IMR-90 (cell line): ENCODE results near the gene PTPRN2. TPM values are rescaled to one million over a fixed set of nuclear protein-coding genes. Genes with fewer than 3 reads are reported as not detected.

Source experiments
- ATAC-seq: fragments of 200-7000 bp; cut with Tn5 transposase; 2 replicates; pipeline ENCODE4 v1.9.1; 2020; ENCODE audit warnings: low read depth, mild to moderate bottlenecking, moderate library complexity
- BruUV-seq: library from RNA; stranded (reverse); fragments of 400-500 nt; replicated peaks from 2 replicates; lab custom pipeline; 2021; lab: Mats Ljungman, UMichigan
- CTCF ChIA-PET: fragments of 300-600 bp; formaldehyde crosslinking; extraction: SDS; loops from one replicate; lab custom pipeline; 2021; ENCODE audit warnings: antibody characterized with exemption; lab: Yijun Ruan, JAX
- POLR2A ChIA-PET: fragments of 300-600 bp; sonication (Branson Sonifier 250); formaldehyde crosslinking; loops from one replicate; lab custom pipeline; 2022; ENCODE audit warnings: antibody characterized with exemption; ENCODE audit not compliant: unreplicated experiment; lab: Charles Lee
- DNase-seq: peaks from one replicate; pipeline ENCODE4 v3.0.0; 2013
- H2AFZ ChIP-seq: replicated peaks from 2 replicates; pipeline ENCODE3; 2013; ENCODE audit warnings: low read length, mild to moderate bottlenecking; ENCODE audit not compliant: poor library complexity
- H2AK5ac ChIP-seq: 2 replicates; pipeline ENCODE4 v1.6.1; 2013; ENCODE audit warnings: low read depth, low read length, inconsistent platforms
- H2AK9ac ChIP-seq: replicated peaks from 2 replicates; pipeline ENCODE3; 2013; ENCODE audit warnings: mild to moderate bottlenecking, low read depth, low read length, moderate library complexity; ENCODE audit not compliant: poor library complexity
- H2BK120ac ChIP-seq: 2 replicates; pipeline ENCODE4 v1.6.1; 2013; ENCODE audit warnings: low read depth, low read length, inconsistent platforms
- H2BK15ac ChIP-seq: 3 replicates; pipeline ENCODE4 v1.6.1; 2013; ENCODE audit warnings: low read depth, low read length, inconsistent platforms
- H2BK20ac ChIP-seq: 2 replicates; pipeline ENCODE4 v1.6.1; 2013; ENCODE audit warnings: low read depth, mild to moderate bottlenecking, inconsistent platforms, low read length, moderate library complexity
- H2BK5ac ChIP-seq: 2 replicates; pipeline ENCODE4 v1.6.1; 2013; ENCODE audit warnings: mild to moderate bottlenecking, low read depth, low read length, inconsistent platforms; ENCODE audit not compliant: poor library complexity, severe bottlenecking
- H3K14ac ChIP-seq: replicated peaks from 2 replicates; pipeline ENCODE4 v1.6.1; 2013; ENCODE audit warnings: low read depth, low read length, inconsistent platforms
- H3K18ac ChIP-seq: 2 replicates; pipeline ENCODE4 v1.6.1; 2013; ENCODE audit warnings: low read depth, low read length, control low read depth
- H3K23ac ChIP-seq: 2 replicates; pipeline ENCODE4 v1.6.1; 2013; ENCODE audit warnings: low read depth, low read length, inconsistent platforms
- H3K27ac ChIP-seq: 2 replicates; pipeline ENCODE4 v1.5.1; 2013; ENCODE audit warnings: mild to moderate bottlenecking, control low read depth, low read length; ENCODE audit not compliant: insufficient read depth
- H3K27me3 ChIP-seq: 2 replicates; pipeline ENCODE4 v1.6.1; 2013; ENCODE audit warnings: low read length; ENCODE audit not compliant: control insufficient read depth, insufficient read depth
- H3K36me3 ChIP-seq: 2 replicates; pipeline ENCODE4 v1.6.1; 2013; ENCODE audit warnings: low read length, mixed read lengths; ENCODE audit not compliant: control insufficient read depth, insufficient read depth
- H3K4ac ChIP-seq: 2 replicates; pipeline ENCODE4 v1.6.1; 2013; ENCODE audit warnings: low read depth, low read length, inconsistent platforms
- H3K4me1 ChIP-seq: 2 replicates; pipeline ENCODE4 v1.6.1; 2013; ENCODE audit warnings: low read length, mixed read lengths; ENCODE audit not compliant: control insufficient read depth, insufficient read depth
- H3K4me2 ChIP-seq: 2 replicates; pipeline ENCODE4 v1.6.1; 2013; ENCODE audit warnings: low read depth, mild to moderate bottlenecking, control low read depth, low read length, moderate library complexity
- H3K4me3 ChIP-seq: 2 replicates; pipeline ENCODE4 v1.5.1; 2013; ENCODE audit warnings: low read depth, mild to moderate bottlenecking, control low read depth, low read length, moderate library complexity; ENCODE audit not compliant: insufficient read depth
- H3K56ac ChIP-seq: 2 replicates; pipeline ENCODE4 v1.6.1; 2013; ENCODE audit warnings: low read length, inconsistent platforms; ENCODE audit not compliant: insufficient read depth; ENCODE audit errors: extremely low read depth
- H3K79me1 ChIP-seq, 2 experiments: 2 replicates each; pipeline ENCODE4 v1.6.1; 2013; ENCODE audit warnings: low read length in 2 of 2, inconsistent platforms in 1 of 2, low read depth in 1 of 2
- H3K9ac ChIP-seq: 2 replicates; pipeline ENCODE4 v1.6.1; 2013; ENCODE audit warnings: low read depth, low read length, control low read depth
- H3K9me1 ChIP-seq: 2 replicates; pipeline ENCODE4 v1.6.1; 2013; ENCODE audit warnings: low read length, inconsistent platforms; ENCODE audit not compliant: insufficient read depth
- H3K9me3 ChIP-seq: 2 replicates; pipeline ENCODE4 v1.6.1; 2013; ENCODE audit warnings: low read length; ENCODE audit not compliant: control insufficient read depth, insufficient read depth
- H4K20me1 ChIP-seq: 2 replicates; pipeline ENCODE4 v1.6.1; 2013; ENCODE audit warnings: low read length, inconsistent platforms; ENCODE audit not compliant: insufficient read depth
- H4K5ac ChIP-seq: 2 replicates; pipeline ENCODE4 v1.6.1; 2013; ENCODE audit warnings: mild to moderate bottlenecking, low read depth, low read length, control low read depth
- H4K8ac ChIP-seq, 2 experiments: 2 replicates each; pipeline ENCODE4 v1.6.1; 2013; ENCODE audit warnings: low read depth in 2 of 2, low read length in 2 of 2, control low read depth in 1 of 2, inconsistent platforms in 1 of 2
- H4K91ac ChIP-seq: 2 replicates; pipeline ENCODE4 v1.6.1; 2013; ENCODE audit warnings: low read depth, low read length, inconsistent platforms; ENCODE audit not compliant: insufficient read depth
- BHLHE40 ChIP-seq: fragments of 150-350 bp; IDR thresholded peaks from 2 replicates; pipeline ENCODE4 v1.6.1; 2016; ENCODE audit warnings: mild to moderate bottlenecking, low read depth, low read length
- CEBPB ChIP-seq: IDR thresholded peaks from 2 replicates; pipeline ENCODE4 v1.6.1; 2012; ENCODE audit warnings: low read depth, low read length, improper control_type of control experiment
- FOS ChIP-seq: fragments of 150-350 bp; IDR thresholded peaks from 2 replicates; pipeline ENCODE4 v1.6.1; 2016; ENCODE audit warnings: low read depth, low read length
- MAZ ChIP-seq: IDR thresholded peaks from 2 replicates; pipeline ENCODE4 v1.6.1; 2012; ENCODE audit warnings: low read depth, mild to moderate bottlenecking, low read length, improper control_type of control experiment, moderate library complexity, borderline replicate concordance
- NFE2L2 ChIP-seq: fragments of 150-350 bp; IDR thresholded peaks from 2 replicates; pipeline ENCODE4 v1.6.1; 2016; ENCODE audit warnings: low read depth, mild to moderate bottlenecking, low read length
- POLR2A ChIP-seq: IDR thresholded peaks from 2 replicates; pipeline ENCODE4 v1.6.1; 2012; ENCODE audit warnings: mild to moderate bottlenecking, low read depth, low read length
- RAD21 ChIP-seq: IDR thresholded peaks from 2 replicates; pipeline ENCODE4 v1.6.1; 2012; ENCODE audit warnings: low read length, improper control_type of control experiment
- RCOR1 ChIP-seq: IDR thresholded peaks from 2 replicates; pipeline ENCODE4 v1.6.1; 2012; ENCODE audit warnings: mild to moderate bottlenecking, low read length, improper control_type of control experiment; ENCODE audit not compliant: insufficient replicate concordance
- WGBS, 2 experiments: methylation state at CpG; one replicate each; pipeline versions ENCODE4 v1.1.5 to v1.1.7; 2013; ENCODE audit warnings: missing lambda C conversion rate in 2 of 2; ENCODE audit not compliant: insufficient read length in 1 of 2; ENCODE audit errors: extremely low coverage in 2 of 2; 5-methylcytosine and 5-hydroxymethylcytosine counted together
- dilution Hi-C: fragments of 300-500 bp; cut with HindIII; formaldehyde crosslinking; loops from one replicate; pipeline ENCODE4 v1.14.3; 2018; ENCODE audit warnings: low sequenced_read_pairs; ENCODE audit not compliant: unreplicated experiment
- in situ Hi-C: fragments of 300-500 bp; cut with MboI; formaldehyde crosslinking; loops from 3 replicates; pipeline ENCODE4 v1.14.3; 2019; ENCODE audit warnings: low sequenced_read_pairs, inconsistent platforms, mixed read lengths
- intact Hi-C: fragments of 100-400 bp; cut with micrococcal nuclease; formaldehyde crosslinking; loops from 2 replicates; pipeline ENCODE4 v1.10.0; 2022
- polyA plus RNA-seq, 3 experiments: library from polyadenylated mRNA; depleted of rRNA; stranded (reverse); fragments of >200 nt; gene quantifications; 2 replicates each; pipeline ENCODE4 v1.2.3, GENCODE V29; 2012; ENCODE audit warnings: low replicate concordance in 1 of 3
- total RNA-seq: library from RNA; depleted of rRNA; stranded (reverse); fragments of >200 nt; gene quantifications from 2 replicates; pipeline ENCODE4 v1.2.3, GENCODE V29; 2012
- TF ChIP-seq, protein P1 (sequence below): fragments of 150-350 bp; IDR thresholded peaks from 2 replicates; pipeline ENCODE4 v1.6.1; 2016; ENCODE audit warnings: low read depth, mild to moderate bottlenecking, low read length, moderate library complexity, borderline replicate concordance
- TF ChIP-seq, protein P2 (sequence below): fragments of 150-350 bp; IDR thresholded peaks from 2 replicates; pipeline ENCODE4 v1.6.1; 2017; ENCODE audit warnings: mild to moderate bottlenecking, antibody characterized with exemption, low read length, low read depth

Gene PTPRN2
- total and polyA plus RNA-seq, 2 of the 4 experiments (the other 2 are of a cell fraction): 0.03 TPM; not detected in 1

DNA sequence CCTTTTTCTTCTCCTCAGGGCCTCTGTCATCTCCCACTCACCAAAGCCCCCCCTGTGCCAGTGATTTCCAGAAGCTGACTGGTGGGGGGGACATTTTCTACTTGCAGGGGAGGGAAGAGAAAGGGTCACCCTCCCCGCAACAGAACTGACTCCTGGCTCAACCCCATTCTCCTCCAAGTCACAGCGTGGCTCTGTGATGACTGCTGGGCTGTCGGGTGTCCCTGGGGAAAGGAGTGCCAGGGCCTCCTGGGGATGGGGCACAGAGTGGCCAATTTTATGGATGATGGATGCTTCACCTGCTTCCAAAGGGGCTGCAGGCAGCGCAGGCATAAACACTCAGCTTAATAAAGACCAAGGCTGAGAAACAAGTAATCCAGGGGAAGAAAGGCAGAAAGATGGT lies 523.0 kb downstream of the PTPRN2 start:
- Histone ChIP-seq H3K9me3 (peaks cover 61% of the 10 kb centered on the region), H2AFZ (peak overlapping the region; percentile 21)

More for the DNA sequence above, 523.0 kb downstream of the PTPRN2 start:
- Histone ChIP-seq H3K56ac (no peak overlapping the region), H2AK5ac (no peak overlapping the region), H3K36me3 (no peaks in the 10 kb centered on the region), H2AK9ac (no peak overlapping the region), H4K8ac (no peak overlapping the region), H2BK120ac (no peak overlapping the region), H3K18ac (no peak overlapping the region), H3K4me2 (no peak overlapping the region), H2BK15ac (no peak overlapping the region), H3K14ac (no peak overlapping the region), H3K4me1 (no peaks in the 10 kb centered on the region), H4K20me1 (no peaks in the 10 kb centered on the region), H3K79me1 (no peaks in the 10 kb centered on the region), H4K5ac (no peak overlapping the region), H3K27ac (no peak overlapping the region), H2BK20ac (no peak overlapping the region), H3K4ac (no peak overlapping the region), H3K9me1 (no peaks in the 10 kb centered on the region), H3K4me3 (no peak overlapping the region), H3K23ac (no peak overlapping the region), H3K27me3 (no peaks in the 10 kb centered on the region), H4K91ac (no peak overlapping the region), H2BK5ac (no peak overlapping the region), H3K9ac (no peak overlapping the region)
- POLR2A ChIA-PET: no interaction called here
- CTCF ChIA-PET: no interaction called here
- DNase-seq: no peak
- no peak for ATAC-seq
- intact Hi-C loops (no loop called here), dilution Hi-C loops (no loop called here), in situ Hi-C loops (no loop called here)
- BruUV-seq: no TSS peak
- WGBS, 2 experiments: 80% methylated on average over 1 of the region's 4 CpGs; no CpG with 5 or more reads in 1 of the 2 experiments
- no peak for TF ChIP-seq NFE2L2
- TF ChIP-seq RAD21: no peak
- no peak for TF ChIP-seq RCOR1
- no peak for TF ChIP-seq CEBPB
- no peak for TF ChIP-seq FOS
- TF ChIP-seq MAZ: no peak
- TF ChIP-seq, protein P1, sequence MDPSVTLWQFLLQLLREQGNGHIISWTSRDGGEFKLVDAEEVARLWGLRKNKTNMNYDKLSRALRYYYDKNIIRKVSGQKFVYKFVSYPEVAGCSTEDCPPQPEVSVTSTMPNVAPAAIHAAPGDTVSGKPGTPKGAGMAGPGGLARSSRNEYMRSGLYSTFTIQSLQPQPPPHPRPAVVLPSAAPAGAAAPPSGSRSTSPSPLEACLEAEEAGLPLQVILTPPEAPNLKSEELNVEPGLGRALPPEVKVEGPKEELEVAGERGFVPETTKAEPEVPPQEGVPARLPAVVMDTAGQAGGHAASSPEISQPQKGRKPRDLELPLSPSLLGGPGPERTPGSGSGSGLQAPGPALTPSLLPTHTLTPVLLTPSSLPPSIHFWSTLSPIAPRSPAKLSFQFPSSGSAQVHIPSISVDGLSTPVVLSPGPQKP: no peak
- TF ChIP-seq POLR2A: no peak
- TF ChIP-seq, protein P2, sequence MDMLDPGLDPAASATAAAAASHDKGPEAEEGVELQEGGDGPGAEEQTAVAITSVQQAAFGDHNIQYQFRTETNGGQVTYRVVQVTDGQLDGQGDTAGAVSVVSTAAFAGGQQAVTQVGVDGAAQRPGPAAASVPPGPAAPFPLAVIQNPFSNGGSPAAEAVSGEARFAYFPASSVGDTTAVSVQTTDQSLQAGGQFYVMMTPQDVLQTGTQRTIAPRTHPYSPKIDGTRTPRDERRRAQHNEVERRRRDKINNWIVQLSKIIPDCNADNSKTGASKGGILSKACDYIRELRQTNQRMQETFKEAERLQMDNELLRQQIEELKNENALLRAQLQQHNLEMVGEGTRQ: no peak
- no peak for TF ChIP-seq BHLHE40
